MM.1S (cell line): ENCODE data around the gene SH3PXD2B.

Experiments
- DNase-seq: peaks from one replicate; pipeline ENCODE4 v3.0.0-alpha.2; 2015
- H2AFZ ChIP-seq: fragments of 300-600 bp; sonication (generic); 2 replicates; pipeline ENCODE4 v1.6.0; 2016; ENCODE audit warnings: antibody characterized with exemption, low read length
- H3F3A ChIP-seq: fragments of 300-600 bp; sonication (generic); 2 replicates; pipeline ENCODE4 v1.6.1; 2016; ENCODE audit warnings: mild to moderate bottlenecking, antibody characterized with exemption, low read length, moderate library complexity, mixed read lengths; ENCODE audit not compliant: insufficient read depth
- H3K27ac ChIP-seq: fragments of 300-600 bp; sonication (generic); 2 replicates; pipeline ENCODE4 v1.5.1; 2016; ENCODE audit warnings: mild to moderate bottlenecking, low read length
- H3K27me3 ChIP-seq: fragments of 300-600 bp; sonication (generic); replicated peaks from 2 replicates; pipeline ENCODE4 v1.6.0; 2016; ENCODE audit warnings: low read length; ENCODE audit not compliant: insufficient read depth
- H3K36me3 ChIP-seq: fragments of 300-600 bp; sonication (generic); replicated peaks from 2 replicates; pipeline ENCODE4 v1.6.1; 2016; ENCODE audit warnings: mild to moderate bottlenecking, low read length, mixed read lengths; ENCODE audit not compliant: insufficient read depth
- H3K4me1 ChIP-seq: fragments of 300-600 bp; sonication (generic); 2 replicates; pipeline ENCODE4 v1.6.1; 2016; ENCODE audit warnings: low read length, mixed read lengths
- H3K4me2 ChIP-seq: fragments of 300-600 bp; sonication (generic); 2 replicates; pipeline ENCODE4 v1.6.0; 2016; ENCODE audit warnings: low read depth, low read length
- H3K4me3 ChIP-seq: fragments of 300-600 bp; sonication (generic); 2 replicates; pipeline ENCODE4 v1.5.1; 2016; ENCODE audit warnings: low read length, mixed read lengths
- H3K79me2 ChIP-seq: fragments of 300-600 bp; sonication (generic); 2 replicates; pipeline ENCODE4 v1.6.1; 2016; ENCODE audit warnings: mixed run types, low read length, mixed read lengths
- H3K9ac ChIP-seq: fragments of 300-600 bp; sonication (generic); 2 replicates; pipeline ENCODE4 v1.6.1; 2016; ENCODE audit warnings: low read length, mixed read lengths
- H3K9me2 ChIP-seq: fragments of 300-600 bp; sonication (generic); replicated peaks from 2 replicates; pipeline ENCODE4 v1.6.1; 2016; ENCODE audit warnings: mild to moderate bottlenecking, low read length, mixed read lengths; ENCODE audit not compliant: insufficient read depth
- H3K9me3 ChIP-seq: fragments of 300-600 bp; sonication (generic); replicated peaks from 2 replicates; pipeline ENCODE4 v1.6.1; 2016; ENCODE audit warnings: mild to moderate bottlenecking, low read length, mixed read lengths; ENCODE audit not compliant: insufficient read depth
- H4K20me1 ChIP-seq: fragments of 300-600 bp; sonication (generic); 2 replicates; pipeline ENCODE4 v1.6.1; 2016; ENCODE audit warnings: mild to moderate bottlenecking, low read length, moderate library complexity, mixed read lengths; ENCODE audit not compliant: insufficient read depth
- EZH2 ChIP-seq: fragments of 300-600 bp; sonication (generic); optimal IDR thresholded peaks from 2 replicates; pipeline ENCODE3; 2017; ENCODE audit warnings: low read depth, mild to moderate bottlenecking, antibody characterized with exemption, low read length, mixed read lengths
- EZH2phosphoT487 ChIP-seq: fragments of 300-600 bp; sonication (generic); IDR thresholded peaks from 2 replicates; pipeline ENCODE4 v1.6.1; 2018; ENCODE audit warnings: antibody characterized with exemption, low read length
- TF ChIP-seq, protein P1 (sequence below): fragments of 300-600 bp; sonication (generic); IDR thresholded peaks from 2 replicates; pipeline ENCODE4 v1.5.1; 2016; ENCODE audit warnings: antibody characterized with exemption, low read length, mixed read lengths

The SH3PXD2B gene

DNA sequence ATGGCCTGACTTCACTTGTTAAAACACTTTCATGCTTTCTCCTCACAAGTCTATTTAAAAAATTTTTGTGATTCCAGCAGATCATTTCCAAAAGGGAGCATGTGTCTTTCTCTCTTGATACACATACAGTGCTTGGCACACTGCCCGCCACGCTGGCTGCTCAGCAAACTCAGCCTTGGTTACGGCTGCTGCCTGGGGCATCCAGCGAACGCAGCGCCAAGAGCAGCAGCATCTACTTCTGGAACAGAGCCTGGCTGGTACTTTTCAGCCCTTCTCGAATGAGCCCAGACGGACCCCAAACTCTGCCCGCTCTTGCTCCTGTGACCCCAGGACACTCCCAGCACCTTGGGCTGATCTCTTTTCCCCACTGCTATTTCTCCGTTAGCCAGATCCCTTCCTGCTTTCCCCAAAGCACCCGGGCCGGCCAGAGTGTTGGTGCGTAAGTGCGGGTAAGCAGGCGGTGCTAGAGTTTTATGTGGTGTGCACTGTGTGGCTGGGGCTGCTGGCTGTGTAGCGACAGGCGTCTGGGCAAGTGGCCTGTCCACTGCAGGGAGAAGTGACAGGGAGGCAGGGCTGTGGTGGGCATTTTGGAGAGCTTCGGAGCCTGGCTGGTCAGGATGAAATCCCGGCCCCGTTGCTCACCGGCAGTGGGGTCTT, 73.2 kb downstream of the SH3PXD2B start:
- H3K4me1 ChIP-seq, result no peaks in the 10 kb centered on the region
- no peak overlapping the region for H3K4me2 ChIP-seq
- no peak overlapping the region for H2AFZ ChIP-seq
- no peaks in the 10 kb centered on the region for H3K27me3 ChIP-seq
- no peak for DNase-seq
- H3K4me3 ChIP-seq, result no peak overlapping the region
- H4K20me1 ChIP-seq, result no peaks in the 10 kb centered on the region
- H3K9me2 ChIP-seq, result no peaks in the 10 kb centered on the region
- H3F3A ChIP-seq, result no peaks in the 10 kb centered on the region
- no peak overlapping the region for H3K9ac ChIP-seq
- H3K27ac ChIP-seq, result no peak overlapping the region
- no peaks in the 10 kb centered on the region for H3K9me3 ChIP-seq
- no peak for TF ChIP-seq EZH2phosphoT487
- TF ChIP-seq, protein P1, sequence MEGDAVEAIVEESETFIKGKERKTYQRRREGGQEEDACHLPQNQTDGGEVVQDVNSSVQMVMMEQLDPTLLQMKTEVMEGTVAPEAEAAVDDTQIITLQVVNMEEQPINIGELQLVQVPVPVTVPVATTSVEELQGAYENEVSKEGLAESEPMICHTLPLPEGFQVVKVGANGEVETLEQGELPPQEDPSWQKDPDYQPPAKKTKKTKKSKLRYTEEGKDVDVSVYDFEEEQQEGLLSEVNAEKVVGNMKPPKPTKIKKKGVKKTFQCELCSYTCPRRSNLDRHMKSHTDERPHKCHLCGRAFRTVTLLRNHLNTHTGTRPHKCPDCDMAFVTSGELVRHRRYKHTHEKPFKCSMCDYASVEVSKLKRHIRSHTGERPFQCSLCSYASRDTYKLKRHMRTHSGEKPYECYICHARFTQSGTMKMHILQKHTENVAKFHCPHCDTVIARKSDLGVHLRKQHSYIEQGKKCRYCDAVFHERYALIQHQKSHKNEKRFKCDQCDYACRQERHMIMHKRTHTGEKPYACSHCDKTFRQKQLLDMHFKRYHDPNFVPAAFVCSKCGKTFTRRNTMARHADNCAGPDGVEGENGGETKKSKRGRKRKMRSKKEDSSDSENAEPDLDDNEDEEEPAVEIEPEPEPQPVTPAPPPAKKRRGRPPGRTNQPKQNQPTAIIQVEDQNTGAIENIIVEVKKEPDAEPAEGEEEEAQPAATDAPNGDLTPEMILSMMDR, result no peak
- TF ChIP-seq EZH2, result no peak
- no peaks in the 10 kb centered on the region for H3K36me3 ChIP-seq
- no peaks in the 10 kb centered on the region for H3K79me2 ChIP-seq

DNA sequence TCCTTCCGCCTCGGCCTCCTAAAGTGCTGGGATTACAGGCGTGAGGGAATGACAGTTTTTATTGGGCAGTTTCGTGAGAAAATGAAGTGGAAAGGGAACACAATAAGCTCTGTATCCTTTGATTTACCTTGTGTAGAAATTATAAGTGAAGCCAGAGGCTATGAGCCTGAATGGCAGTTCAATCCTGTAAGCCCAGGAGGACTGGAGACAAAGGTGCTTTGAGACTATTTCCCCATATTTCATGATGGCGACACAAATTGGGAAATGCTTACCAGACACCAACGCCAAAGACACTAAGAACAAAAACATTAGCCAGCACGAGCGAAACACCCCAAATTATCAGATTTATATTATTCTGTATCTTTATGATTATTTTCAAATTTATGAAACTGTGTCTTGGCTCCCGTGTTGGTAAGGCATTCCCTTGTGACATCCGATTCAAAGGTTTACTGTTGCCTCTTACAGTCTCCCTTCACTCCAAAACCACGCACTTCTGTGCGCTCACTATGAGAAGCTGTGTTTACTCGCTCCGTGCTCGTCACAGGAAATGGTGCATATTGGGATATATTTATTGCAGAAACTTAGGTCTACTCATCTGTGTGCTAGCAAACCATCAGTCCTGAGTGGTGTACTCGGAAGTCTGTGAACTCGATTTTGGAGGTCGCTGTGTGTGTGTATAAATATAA, 73.9 kb downstream of the SH3PXD2B start:
- Histone ChIP-seq H3K79me2 (no peaks in the 10 kb centered on the region), H2AFZ (no peak overlapping the region), H3K27ac (no peak overlapping the region), H3K9me3 (no peaks in the 10 kb centered on the region), H3K4me2 (no peak overlapping the region), H3F3A (no peaks in the 10 kb centered on the region), H3K36me3 (no peaks in the 10 kb centered on the region), H4K20me1 (no peaks in the 10 kb centered on the region), H3K9me2 (no peaks in the 10 kb centered on the region), H3K4me1 (no peaks in the 10 kb centered on the region), H3K4me3 (no peak overlapping the region), H3K9ac (no peak overlapping the region), H3K27me3 (no peaks in the 10 kb centered on the region)
- no peak for DNase-seq
- TF ChIP-seq EZH2 (no peak), EZH2phosphoT487 (no peak)
- TF ChIP-seq, protein P1, result no peak

DNA sequence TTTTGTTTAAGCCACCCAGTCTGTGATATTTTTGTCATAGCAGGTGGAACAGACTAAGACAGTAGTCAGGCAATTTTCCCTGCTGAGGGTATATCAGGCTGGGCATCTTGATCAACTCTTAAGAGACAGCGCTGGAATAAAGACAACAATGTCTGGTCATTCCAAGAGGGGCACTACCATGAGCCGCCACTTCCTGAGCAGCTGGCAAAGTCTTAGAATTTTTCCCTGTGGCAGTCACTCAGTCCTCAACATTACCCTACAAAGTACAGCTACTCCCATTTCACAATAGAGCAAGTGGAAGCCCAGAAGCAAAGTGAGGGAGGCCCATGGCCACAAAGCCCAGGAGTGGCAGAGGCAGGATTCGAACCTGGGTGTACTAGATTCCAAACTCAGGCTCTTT, 74.8 kb downstream of the SH3PXD2B start:
- H3K27ac ChIP-seq, result no peak overlapping the region
- H3K9ac ChIP-seq, result no peak overlapping the region
- no peaks in the 10 kb centered on the region for H4K20me1 ChIP-seq
- no peak overlapping the region for H3K4me2 ChIP-seq
- no peaks in the 10 kb centered on the region for H3F3A ChIP-seq
- no peaks in the 10 kb centered on the region for H3K27me3 ChIP-seq
- no peaks in the 10 kb centered on the region for H3K36me3 ChIP-seq
- H3K79me2 ChIP-seq, result no peaks in the 10 kb centered on the region
- no peaks in the 10 kb centered on the region for H3K4me1 ChIP-seq
- TF ChIP-seq EZH2 (no peak), EZH2phosphoT487 (no peak)
- TF ChIP-seq, protein P1, result no peak
- no peak for DNase-seq
- H2AFZ ChIP-seq, result no peak overlapping the region
- no peak overlapping the region for H3K4me3 ChIP-seq
- H3K9me3 ChIP-seq, result no peaks in the 10 kb centered on the region
- no peaks in the 10 kb centered on the region for H3K9me2 ChIP-seq
